Skeletal muscle tissue (tissue), 4 donors: Measurements from ENCODE around the gene PDGFA. TPM values are rescaled to one million over a fixed set of nuclear protein-coding genes. Genes with fewer than 3 reads are reported as not detected.

Source experiments
- H3K27ac ChIP-seq: one replicate; pipeline ENCODE4 v1.7.0; 2013; ENCODE audit warnings: mild to moderate bottlenecking, low read depth, low read length, inconsistent platforms
- H3K27me3 ChIP-seq, 3 donors: one replicate each; pipeline ENCODE4 v1.7.0; 2013; ENCODE audit warnings: low read length in 3 of 3; ENCODE audit not compliant: control insufficient read depth in 3 of 3, insufficient read depth in 3 of 3
- H3K36me3 ChIP-seq, 3 donors: one replicate each; pipeline ENCODE4 v1.7.0; 2013; ENCODE audit warnings: low read length in 3 of 3; ENCODE audit not compliant: control insufficient read depth in 3 of 3, insufficient read depth in 3 of 3
- H3K4me1 ChIP-seq, 3 donors: one replicate each; pipeline ENCODE4 v1.7.0; 2013; ENCODE audit warnings: low read length in 3 of 3, mild to moderate bottlenecking in 3 of 3; ENCODE audit not compliant: control insufficient read depth in 3 of 3, insufficient read depth in 3 of 3
- H3K4me3 ChIP-seq, 3 donors: one replicate each; pipeline ENCODE4 v1.7.0; 2013; ENCODE audit warnings: low read length in 3 of 3
- H3K9ac ChIP-seq, 3 donors: one replicate each; pipeline ENCODE4 v1.7.0; 2013; ENCODE audit warnings: low read length in 3 of 3, mild to moderate bottlenecking in 3 of 3, moderate library complexity in 2 of 3, low read depth in 1 of 3
- H3K9me3 ChIP-seq, 3 donors: one replicate each; pipeline ENCODE4 v1.7.0; 2013; ENCODE audit warnings: low read length in 3 of 3; ENCODE audit not compliant: control insufficient read depth in 3 of 3
- total RNA-seq: library from RNA; depleted of rRNA; stranded (reverse); fragments of >200 nt; gene quantifications from one replicate; pipeline ENCODE4 v1.2.3, GENCODE V29; 2014
- donor health status: Osteomylitis.

PDGFA gene
- total RNA-seq, 1 donor from 2014 or later, result 44.4 TPM

GRCh38 chr7:482521-483083 lies 37.0 kb downstream of the PDGFA start:
- Histone ChIP-seq H3K27ac (no peak overlapping the region), H3K9me3 (no peaks in the 10 kb centered on the region), H3K36me3 (no peaks in the 10 kb centered on the region), H3K4me1 (peaks cover 3 to 21% (median 9%) of the 10 kb centered on the region in 3 donors), H3K4me3 (no peak overlapping the region), H3K27me3 (peaks cover 5 to 38% (median 22%) of the 10 kb centered on the region in 3 donors), H3K9ac (no peak overlapping the region)

DNA sequence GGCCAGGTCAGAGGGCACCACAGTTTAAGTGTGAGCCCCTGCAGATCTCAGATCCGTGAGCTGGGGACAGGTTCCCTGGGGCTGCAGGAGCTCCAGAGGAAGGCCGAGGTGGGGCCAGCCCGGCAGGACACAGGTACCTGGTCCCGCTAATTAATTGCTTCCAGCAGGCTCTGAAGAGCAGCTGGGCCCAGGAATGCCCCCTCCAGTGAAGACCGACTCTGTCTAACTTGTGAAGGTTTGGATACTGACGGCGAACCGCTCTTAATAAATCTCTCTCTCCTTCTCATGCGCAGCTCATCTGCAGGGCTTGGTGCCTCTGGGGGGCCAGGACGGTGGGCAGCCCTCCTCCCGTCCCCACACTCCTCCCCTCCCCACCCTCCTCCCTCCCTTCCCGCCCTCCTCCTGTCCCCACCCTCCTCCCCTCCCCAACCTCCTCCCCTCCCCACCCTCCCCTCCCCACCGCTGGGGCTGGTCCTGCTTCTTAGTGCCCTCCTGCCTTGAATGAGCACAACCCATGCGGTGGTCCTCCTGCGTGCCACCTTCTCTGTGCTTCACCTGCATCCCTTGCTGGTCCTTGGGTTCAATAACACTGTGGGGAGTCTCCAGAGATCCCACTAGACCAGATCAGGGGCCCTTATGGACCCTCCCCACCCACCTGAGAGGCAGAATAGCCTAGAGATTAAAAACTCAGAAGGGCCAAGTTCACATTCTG lies 38.3 kb downstream of the PDGFA start:
- Histone ChIP-seq H3K9me3 (no peaks in the 10 kb centered on the region), H3K4me1 (peaks cover 3 to 20% (median 9%) of the 10 kb centered on the region in 3 donors), H3K9ac (no peak overlapping the region), H3K27me3 (peaks cover 3 to 36% (median 18%) of the 10 kb centered on the region in 3 donors), H3K27ac (no peak overlapping the region), H3K36me3 (no peaks in the 10 kb centered on the region), H3K4me3 (no peak overlapping the region)

DNA sequence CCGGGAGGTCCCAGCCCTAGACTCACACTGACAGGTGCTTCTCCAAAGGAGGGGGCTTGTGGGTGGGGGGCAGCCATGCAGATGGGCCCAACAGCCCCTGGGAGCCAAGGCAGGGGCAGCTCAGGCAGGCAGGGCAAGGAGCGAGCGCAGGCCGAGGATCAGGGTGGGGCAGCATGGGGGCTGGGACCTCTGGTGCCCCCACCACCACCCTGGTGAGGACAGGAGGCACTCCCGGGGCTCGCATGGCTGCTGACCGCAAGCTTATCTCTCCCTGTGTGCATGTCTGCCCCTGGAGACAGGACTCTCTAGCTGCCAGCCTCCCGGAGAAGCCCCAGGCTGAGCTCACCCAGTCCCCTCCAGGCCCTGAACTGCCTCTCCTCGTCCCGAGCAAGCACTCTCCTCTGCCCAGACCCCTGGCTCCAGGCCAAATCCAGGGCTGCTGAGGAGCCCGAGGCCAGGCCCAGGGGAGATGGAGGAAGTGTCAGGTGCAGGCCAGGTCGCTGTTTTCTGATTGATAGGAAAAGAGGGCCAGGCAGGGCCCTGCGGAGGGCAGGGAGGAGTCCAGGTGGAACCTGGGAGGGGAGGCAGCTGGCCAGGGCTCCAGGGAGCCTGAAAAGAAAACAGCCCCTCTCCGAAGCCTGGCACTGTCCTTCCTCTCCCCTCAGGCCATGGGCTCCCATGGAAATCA lies 39.0 kb downstream of the PDGFA start:
- peaks cover 3 to 14% (median 4%) of the 10 kb centered on the region in 3 donors for H3K4me1 ChIP-seq

GRCh38 chr7:479948-480499 lies 39.6 kb downstream of the PDGFA start:
- Histone ChIP-seq H3K4me3 (no peak overlapping the region), H3K27me3 (peaks cover 0 to 28% (median 13%) of the 10 kb centered on the region in 3 donors), H3K4me1 (peaks cover 0 to 8% (median 3%) of the 10 kb centered on the region in 3 donors), H3K27ac (no peak overlapping the region), H3K9me3 (no peaks in the 10 kb centered on the region), H3K36me3 (no peaks in the 10 kb centered on the region), H3K9ac (peak overlapping the region in 1 of 3 donors; percentile 32)

More for the DNA sequence above, 39.0 kb downstream of the PDGFA start:
- Histone ChIP-seq H3K9me3 (no peaks in the 10 kb centered on the region), H3K4me3 (no peak overlapping the region), H3K36me3 (no peaks in the 10 kb centered on the region), H3K27ac (no peak overlapping the region), H3K27me3 (peaks cover 0 to 34% (median 14%) of the 10 kb centered on the region in 3 donors), H3K9ac (no peak overlapping the region)

- no peak overlapping the region for H3K27ac ChIP-seq
- H3K9ac ChIP-seq, result peak overlapping the region in 2 of 3 donors; percentile 12 to 32
- peaks cover 0 to 8% (median 3%) of the 10 kb centered on the region in 3 donors for H3K4me1 ChIP-seq
- H3K4me3 ChIP-seq, result no peak overlapping the region
- H3K27me3 ChIP-seq, result peaks cover 0 to 22% (median 6%) of the 10 kb centered on the region in 3 donors
- peaks cover 0 to 3% (median 2%) of the 10 kb centered on the region in 3 donors for H3K9me3 ChIP-seq
- no peaks in the 10 kb centered on the region for H3K36me3 ChIP-seq
Measured at GRCh38 chr7:479115-479947, 40.3 kb downstream of the PDGFA start.

DNA sequence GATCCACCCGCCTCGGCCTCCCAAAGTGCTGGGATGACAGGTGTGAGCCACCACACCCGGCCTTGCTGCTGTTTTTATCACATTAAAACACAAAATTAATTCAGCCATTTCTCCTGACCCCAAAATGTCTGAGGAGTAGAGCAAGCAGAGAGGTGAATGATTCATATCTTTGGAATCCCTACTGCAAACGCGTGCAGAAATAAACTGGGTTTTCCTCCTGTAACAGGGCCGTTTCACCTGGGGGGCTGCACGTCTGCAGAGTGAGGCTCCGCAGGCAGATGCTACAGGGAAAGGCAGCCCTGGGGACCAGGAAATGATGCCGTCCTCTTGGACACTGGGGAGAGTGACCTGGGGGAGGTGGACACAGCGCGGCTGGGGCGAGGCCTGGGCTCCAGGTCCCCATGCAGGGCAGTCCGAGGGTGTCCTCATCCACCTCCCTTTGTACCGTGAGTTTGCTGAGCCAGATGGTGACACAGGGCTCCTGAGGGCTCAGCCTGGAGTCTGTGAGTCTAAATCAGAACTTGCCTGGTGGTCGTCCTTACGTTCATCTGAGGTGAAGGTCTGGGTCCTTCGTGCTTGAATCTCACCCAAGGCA lies 41.9 kb downstream of the PDGFA start:
- Histone ChIP-seq H3K4me1 (peaks cover 0 to 14% (median 3%) of the 10 kb centered on the region in 3 donors), H3K9ac (no peak overlapping the region), H3K27ac (no peak overlapping the region), H3K9me3 (peaks cover 0 to 3% (median 2%) of the 10 kb centered on the region in 3 donors), H3K27me3 (peaks cover 0 to 14% (median 3%) of the 10 kb centered on the region in 3 donors), H3K36me3 (no peaks in the 10 kb centered on the region), H3K4me3 (no peak overlapping the region)

DNA sequence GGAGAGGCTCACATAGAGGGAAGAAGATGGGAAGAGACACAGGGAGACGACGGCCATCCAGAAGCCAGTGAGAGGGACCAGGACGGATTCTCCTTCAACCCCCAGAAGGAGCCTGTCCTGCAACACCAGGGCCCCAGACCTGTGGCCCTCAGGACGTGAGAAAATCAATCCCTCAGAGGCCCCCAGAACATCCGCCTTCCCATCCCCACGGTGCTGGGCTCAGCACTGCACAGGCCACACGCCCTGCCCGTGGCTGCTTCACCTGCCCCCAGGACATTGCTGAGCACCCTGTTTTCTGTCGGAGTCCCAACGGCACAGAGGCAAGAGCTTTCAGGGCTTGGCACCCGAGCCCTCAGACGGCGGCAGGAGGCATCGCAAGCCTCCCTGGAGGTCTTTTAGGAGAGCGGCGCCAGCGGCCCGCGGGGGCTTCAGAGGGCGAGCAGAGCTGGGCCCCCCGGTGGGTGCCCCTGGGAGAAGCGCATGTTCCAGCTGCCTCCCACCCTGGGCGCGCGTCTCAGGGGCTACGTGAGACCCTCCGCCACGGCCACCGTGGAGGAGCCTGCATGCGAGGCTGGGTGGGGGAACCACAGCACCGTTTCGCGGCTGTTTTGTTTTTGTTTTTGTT lies 42.8 kb downstream of the PDGFA start:
- peaks cover 0 to 14% (median 3%) of the 10 kb centered on the region in 3 donors for H3K27me3 ChIP-seq
- no peak overlapping the region for H3K27ac ChIP-seq
- H3K9me3 ChIP-seq, result peaks cover 0 to 4% (median 3%) of the 10 kb centered on the region in 3 donors
- H3K9ac ChIP-seq, result no peak overlapping the region
- H3K36me3 ChIP-seq, result no peaks in the 10 kb centered on the region
- peaks cover 7 to 22% (median 10%) of the 10 kb centered on the region in 3 donors for H3K4me1 ChIP-seq
- H3K4me3 ChIP-seq, result no peak overlapping the region

- H3K27me3 ChIP-seq, result peaks cover 0 to 11% (median 3%) of the 10 kb centered on the region in 3 donors
Measured at GRCh38 chr7:475951-476441, 43.6 kb downstream of the PDGFA start.

More at GRCh38 chr7:475951-476441, 43.6 kb downstream of the PDGFA start:
- H3K27ac ChIP-seq, result no peak overlapping the region
- H3K4me3 ChIP-seq, result no peak overlapping the region
- no peaks in the 10 kb centered on the region for H3K36me3 ChIP-seq
- peaks cover 15 to 30% (median 17%) of the 10 kb centered on the region in 3 donors for H3K4me1 ChIP-seq
- peaks cover 0 to 4% (median 3%) of the 10 kb centered on the region in 3 donors for H3K9me3 ChIP-seq
- no peak overlapping the region for H3K9ac ChIP-seq
